K562 (cell line): ENCODE measurements around the gene SSBP2. TPM values are rescaled to one million over a fixed set of nuclear protein-coding genes. Genes with fewer than 3 reads are reported as not detected.

Experiments used
- ATAC-seq: fragments of 200-7000 bp; cut with Tn5 transposase; 3 replicates; pipeline ENCODE4 v1.9.1; 2020; ENCODE audit warnings: moderate library complexity
- BruUV-seq: library from RNA; stranded (reverse); fragments of 400-500 nt; replicated peaks from 2 replicates; lab custom pipeline; 2021; lab: Mats Ljungman, UMichigan
- CTCF ChIA-PET: fragments of 300-600 bp; formaldehyde crosslinking; extraction: SDS; loops from one replicate; lab custom pipeline; 2021; ENCODE audit warnings: low intra/inter-chr PET ratio; lab: Yijun Ruan, JAX
- POLR2A ChIA-PET: fragments of 300-600, 350-650 bp; sonication (Branson Sonifier 250); formaldehyde crosslinking; extraction: SDS; loops from one replicate; lab custom pipeline; 2021; ENCODE audit warnings: antibody characterized with exemption, inconsistent platforms; lab: Yijun Ruan, JAX
- DNase-seq, 4 experiments: peaks; one replicate each; pipeline versions ENCODE4 v3.0.0 to v3.0.0-alpha.2; 2011 to 2018; ENCODE audit warnings: low spot score in 3 of 4, mixed read lengths in 3 of 4; ENCODE audit errors: extremely low read depth in 1 of 4
- FAIRE-seq: peaks from 2 replicates; lab custom pipeline; 2011; peaks lifted over from hg19 to GRCh38; lab: Jason Lieb, UNC
- H2AFZ ChIP-seq: 2 replicates; pipeline ENCODE4 v1.6.0; 2011; ENCODE audit warnings: low read depth, low read length, control low read depth, inconsistent platforms
- H3K27ac ChIP-seq: fragments of 200-600 bp; 3 replicates; pipeline ENCODE4 v1.8.0; 2011; ENCODE audit warnings: low read depth, mild to moderate bottlenecking, control low read depth, inconsistent platforms, low read length, moderate library complexity, mixed read lengths; ENCODE audit errors: extremely low read depth
- H3K27me3 ChIP-seq, 2 experiments: fragments of 300-600 bp in 1 of 2; 2 replicates in 1 of 2; 3 replicates in 1 of 2; pipeline versions ENCODE4 v1.6.0 to v1.8.0; 2011; ENCODE audit warnings: inconsistent platforms in 2 of 2, low read length in 2 of 2, mild to moderate bottlenecking in 1 of 2, mixed read lengths in 1 of 2, moderate library complexity in 1 of 2; ENCODE audit not compliant: control insufficient read depth in 2 of 2, insufficient read depth in 2 of 2
- H3K36me3 ChIP-seq: fragments of 300-600 bp; 3 replicates; pipeline ENCODE4 v1.8.0; 2011; ENCODE audit warnings: mild to moderate bottlenecking, low read length, inconsistent platforms; ENCODE audit not compliant: control insufficient read depth, insufficient read depth
- H3K4me1 ChIP-seq, 2 experiments: fragments of 200-600 bp in 1 of 2; replicated peaks in 1 of 2; 2 replicates in 1 of 2; 3 replicates in 1 of 2; pipeline versions ENCODE4 v1.5.1 to v1.8.0; 2011; ENCODE audit warnings: inconsistent platforms in 2 of 2, low read length in 2 of 2, mild to moderate bottlenecking in 1 of 2, mixed read lengths in 1 of 2, moderate library complexity in 1 of 2; ENCODE audit not compliant: control insufficient read depth in 2 of 2, insufficient read depth in 2 of 2
- H3K4me2 ChIP-seq: 2 replicates; pipeline ENCODE4 v1.6.1; 2011; ENCODE audit warnings: low read length, control low read depth, inconsistent platforms, mixed read lengths; ENCODE audit not compliant: insufficient read depth
- H3K4me3 ChIP-seq: fragments of 200-600 bp; sonication (generic), shearing (Covaris generic); 2 replicates; pipeline ENCODE4 v1.5.1; 2016; ENCODE audit warnings: control low read depth, inconsistent platforms
- H3K79me2 ChIP-seq: fragments of 200-600 bp; 3 replicates; pipeline ENCODE4 v1.8.0; 2011; ENCODE audit warnings: low read length, inconsistent platforms; ENCODE audit not compliant: control insufficient read depth, insufficient read depth
- H3K9ac ChIP-seq, 2 experiments: 2 replicates each; pipeline versions ENCODE4 v1.6.0 to v1.6.1; 2011; ENCODE audit warnings: low read depth in 2 of 2, low read length in 2 of 2, control low read depth in 1 of 2, inconsistent platforms in 1 of 2, mild to moderate bottlenecking in 1 of 2, mixed read lengths in 1 of 2; ENCODE audit not compliant: insufficient read depth in 1 of 2
- H3K9me1 ChIP-seq: one replicate; pipeline ENCODE4 v1.6.0; 2011; ENCODE audit warnings: inconsistent platforms, mild to moderate bottlenecking, low read length, moderate library complexity; ENCODE audit not compliant: control insufficient read depth, insufficient read depth
- H3K9me3 ChIP-seq: replicated peaks from 2 replicates; pipeline ENCODE4 v1.5.1; 2011; ENCODE audit warnings: low read depth, low read length, inconsistent platforms; ENCODE audit not compliant: control insufficient read depth, insufficient read depth
- H4K20me1 ChIP-seq: replicated peaks from 2 replicates; pipeline ENCODE4 v1.6.1; 2011; ENCODE audit warnings: low read length, inconsistent platforms, mixed read lengths; ENCODE audit not compliant: control insufficient read depth, insufficient read depth
- ARNT ChIP-seq, 2 experiments: fragments of 450-650 bp; IDR thresholded peaks; 2 replicates each; pipeline ENCODE4 v1.6.1; 2016; ENCODE audit warnings: mild to moderate bottlenecking in 1 of 2
- CAMTA2 ChIP-seq: fragments of 250-450 bp; sonication (Bioruptor Pico); conservative IDR thresholded peaks from 2 replicates; pipeline ENCODE4 v1.5.1; 2022
- CHAMP1 ChIP-seq: fragments of 450-650 bp; IDR thresholded peaks from 2 replicates; pipeline ENCODE4 v1.6.1; 2016; ENCODE audit warnings: mild to moderate bottlenecking
- CUX1 ChIP-seq: fragments of 200-800 bp; sonication (Bioruptor generic); IDR thresholded peaks from 2 replicates; pipeline ENCODE4 v1.6.1; 2016; ENCODE audit warnings: missing genetic modification characterization, missing compliant biosample characterization
- DEAF1 ChIP-seq: fragments of 450-650 bp; formaldehyde crosslinking; IDR thresholded peaks from 2 replicates; pipeline ENCODE4 v1.4.0; 2020; ENCODE audit warnings: mild to moderate bottlenecking, moderate library complexity
- KAT7 ChIP-seq: sonication (generic); formaldehyde crosslinking; IDR thresholded peaks from 2 replicates; pipeline ENCODE4 v1.8.0; 2022; ENCODE audit warnings: missing genetic modification reagents, mild to moderate bottlenecking, borderline replicate concordance
- MBD2 ChIP-seq: sonication (generic); IDR thresholded peaks from 2 replicates; pipeline ENCODE4 v1.6.1; 2016; ENCODE audit warnings: low read depth, borderline replicate concordance
- SPI1 ChIP-seq: IDR thresholded peaks from 2 replicates; pipeline ENCODE4 v1.6.1; 2011; ENCODE audit warnings: low read depth, low read length, control low read depth, borderline replicate concordance
- ZNF3 ChIP-seq: fragments of 250-450 bp; sonication (Bioruptor Pico); IDR thresholded peaks from 2 replicates; pipeline ENCODE4 v1.5.0; 2021; ENCODE audit warnings: mild to moderate bottlenecking, moderate library complexity
- ZNF766 ChIP-seq: fragments of 200-800 bp; sonication (Bioruptor generic); conservative IDR thresholded peaks from 2 replicates; pipeline ENCODE4 v1.6.1; 2016; ENCODE audit warnings: missing genetic modification characterization, missing compliant biosample characterization
- WGBS: fragments of 100-300 bp; shearing (Covaris generic); methylation state at CpG from one replicate; pipeline ENCODE4 v1.1.6; 2016; ENCODE audit warnings: low coverage, mixed read lengths; ENCODE audit not compliant: insufficient coverage; ENCODE audit errors: missing lambda C conversion rate; 5-methylcytosine and 5-hydroxymethylcytosine counted together
- in situ Hi-C: fragments of 300-500 bp; cut with MboI; formaldehyde crosslinking; loops from 4 replicates; pipeline ENCODE4 v1.15.0; 2018; ENCODE audit warnings: inconsistent platforms, mixed read lengths
- intact Hi-C: fragments of 100-400 bp; cut with micrococcal nuclease; formaldehyde crosslinking; loops from 2 replicates; pipeline ENCODE4 v1.14.2; 2022
- polyA plus RNA-seq, 8 experiments: library from polyadenylated mRNA; depleted of rRNA in 4 of 8; stranded (reverse) in 5 of 8; unstranded in 3 of 8; fragments of >200 nt; fragmentation: Nextera tagmentation in 2 of 8; fragmentation: Illumina TruSeq in 1 of 8; extraction: Ambion mirVana in 2 of 8; extraction: Trizol in 1 of 8; gene quantifications; 2 replicates each; pipeline versions ENCODE4 v1.2.1 to v1.2.3, GENCODE V29; 2011 to 2014; ENCODE audit warnings: inconsistent platforms in 1 of 8, missing spikeins in 1 of 8
- total RNA-seq, 7 experiments: library from RNA; depleted of rRNA in 6 of 7; stranded (reverse); fragments of >200 nt in 6 of 7; fragmentation: Illumina TruSeq in 2 of 7; extraction: Trizol in 2 of 7; gene quantifications; 2 replicates each; pipeline versions ENCODE4 v1.2.1 to v1.2.3, GENCODE V29; 2011 to 2021; ENCODE audit warnings: low replicate concordance in 1 of 7
- TF ChIP-seq, protein P1 (sequence below): fragments of 250-450 bp; sonication (Bioruptor Pico); IDR thresholded peaks from 2 replicates; pipeline ENCODE4 v1.4.0; 2020; ENCODE audit warnings: mild to moderate bottlenecking, moderate library complexity

SSBP2 gene
- total and polyA plus RNA-seq, 9 of the 15 experiments (the other 6 are each of a cell fraction or from before 2014, with no cell fraction given) = 22.3 to 133 (median 42.1) TPM

DNA sequence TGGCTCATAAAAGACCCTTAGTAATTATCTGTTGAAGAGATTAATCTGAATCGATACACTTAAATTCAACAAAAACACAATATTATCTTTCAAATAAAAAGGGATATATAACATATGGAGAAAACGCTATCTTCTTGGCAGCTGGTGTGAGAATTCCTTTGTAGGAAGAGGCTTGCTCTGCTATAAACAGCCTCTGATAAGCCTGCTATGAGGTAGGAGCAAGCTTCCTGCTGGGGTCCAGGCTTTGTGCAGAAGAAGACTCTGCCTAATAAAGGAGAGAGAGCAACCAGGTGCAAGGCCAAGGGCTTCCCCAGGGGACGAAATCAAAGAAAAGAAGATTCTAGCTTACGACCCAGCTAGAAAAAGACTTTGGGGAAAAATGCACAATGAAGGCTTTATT lies 43.3 kb upstream of the SSBP2 start:
- Histone ChIP-seq H3K4me1 (peaks cover 0 to 1% of the 10 kb centered on the region in 2 experiments; a peak in 1 of 5 replicates), H3K9ac (no peak overlapping the region), H3K9me1 (no peaks in the 10 kb centered on the region), H3K27ac (no peak overlapping the region), H3K36me3 (no peaks in the 10 kb centered on the region), H2AFZ (no peak overlapping the region), H3K4me3 (no peak overlapping the region), H3K27me3 (no peaks in the 10 kb centered on the region), H3K9me3 (no peaks in the 10 kb centered on the region), H4K20me1 (no peaks in the 10 kb centered on the region), H3K79me2 (no peaks in the 10 kb centered on the region), H3K4me2 (no peak overlapping the region)
- ChIA-PET CTCF (no interaction called here), POLR2A (interaction anchor here (0.9 kb wide), 1 partner anchor 17 kb away, joined by 3 read pairs; no protein-coding TSS in a partner anchor)
- BruUV-seq = no TSS peak
- FAIRE-seq (no peak), DNase-seq (no peak), ATAC-seq (no peak)
- in situ Hi-C loops (no loop called here), intact Hi-C loops (no loop called here)
- WGBS = 46% methylated on average over 4 of the region's 4 CpGs
- TF ChIP-seq MBD2 (no peak), ZNF3 (no peak), SPI1 (no peak), ARNT (IDR thresholded peaks at IDR 0.05) (no peak), CAMTA2 (CRISPR knock-in tag) (no peak), KAT7 (no peak), CUX1 (no peak), CHAMP1 (no peak), DEAF1 (no peak), ZNF766 (CRISPR knock-in tag) (no peak)
- TF ChIP-seq, protein P1, sequence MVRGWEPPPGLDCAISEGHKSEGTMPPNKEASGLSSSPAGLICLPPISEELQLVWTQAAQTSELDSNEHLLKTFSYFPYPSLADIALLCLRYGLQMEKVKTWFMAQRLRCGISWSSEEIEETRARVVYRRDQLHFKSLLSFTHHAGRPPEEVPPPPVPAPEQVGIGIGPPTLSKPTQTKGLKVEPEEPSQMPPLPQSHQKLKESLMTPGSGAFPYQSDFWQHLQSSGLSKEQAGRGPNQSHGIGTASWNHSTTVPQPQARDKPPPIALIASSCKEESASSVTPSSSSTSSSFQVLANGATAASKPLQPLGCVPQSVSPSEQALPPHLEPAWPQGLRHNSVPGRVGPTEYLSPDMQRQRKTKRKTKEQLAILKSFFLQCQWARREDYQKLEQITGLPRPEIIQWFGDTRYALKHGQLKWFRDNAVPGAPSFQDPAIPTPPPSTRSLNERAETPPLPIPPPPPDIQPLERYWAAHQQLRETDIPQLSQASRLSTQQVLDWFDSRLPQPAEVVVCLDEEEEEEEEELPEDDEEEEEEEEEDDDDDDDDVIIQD (CRISPR knock-in tag) = no peak
